ENCODE data around the gene FHL2. TPM values are rescaled to one million over a fixed set of nuclear protein-coding genes. Genes with fewer than 3 reads are reported as not detected.
A peak's percentile ranks its signal among the peaks of the same experiment; 100 is the strongest.

The FHL2 gene
- 1 to 10 TPM; 1.4 to 5.2 (median 3.1) TPM for total RNA-seq
- polyA plus RNA-seq: 1 to 10 TPM; 5.0 to 9.1 TPM

- no peaks in the 10 kb centered on the region for H3K36me3 ChIP-seq
- H3K9me3 ChIP-seq: no peaks in the 10 kb centered on the region
- peak in 2 of 4 donors; percentile 6 to 23 for TF ChIP-seq CTCF (IDR thresholded peaks at IDR 0.05)
- H3K4me3 ChIP-seq: peak within 1 kb of the TSS in 3 of 4 donors; percentile 0 to 47 (median 34)
- DNase-seq (peak; percentile 23 to 82 (median 46)), FAIRE-seq (no peak), ATAC-seq (peak; percentile 90 to 98 (median 94))
- peak within 1 kb of the TSS in 2 of 4 donors; percentile 28 to 57 for H3K27ac ChIP-seq
- H3K27me3 ChIP-seq: peaks cover 0 to 7% (median 0%) of the 10 kb centered on the region in 4 donors
- intact Hi-C loops (cut with DNase I): no loop called here
- peaks cover 0 to 4% (median 0%) of the 10 kb centered on the region in 3 donors for H3K4me1 ChIP-seq
- WGBS, 2 donors: 8 to 9% methylated on average over 66 to 74 of the region's 74 CpGs
Observed at GRCh38 chr2:105398336-105399206, at the start of gene FHL2. FHL2 (minus strand) TSS chr2:105399051; CDS start chr2:105386516, 12,535 bp downstream.

- no peaks in the 10 kb centered on the region for H3K9me3 ChIP-seq
- no peak overlapping the region for H3K4me3 ChIP-seq
- FAIRE-seq: no peak
- no peak overlapping the region for H3K27ac ChIP-seq
- peaks cover 0 to 3% (median 0%) of the 10 kb centered on the region in 4 donors for H3K27me3 ChIP-seq
- intact Hi-C loops (cut with DNase I): no loop called here
- no peaks in the 10 kb centered on the region for H3K4me1 ChIP-seq
- no peak for TF ChIP-seq CTCF (IDR thresholded peaks at IDR 0.05)
- no peaks in the 10 kb centered on the region for H3K36me3 ChIP-seq
- DNase-seq: no peak
- no peak for ATAC-seq
- WGBS, 2 donors: 78 to 87% methylated on average over 4 of the region's 4 CpGs
Observed at GRCh38 chr2:105447476-105447875, 48.6 kb upstream of the FHL2 start.

GRCh38 chr2:105446501-105446900 is 47.6 kb upstream of the FHL2 start:
- no peak for ATAC-seq
- peaks cover 0 to 3% (median 0%) of the 10 kb centered on the region in 4 donors for H3K27me3 ChIP-seq
- no peak for TF ChIP-seq CTCF (IDR thresholded peaks at IDR 0.05)
- 90 to 95% methylated on average over 6 of the region's 6 CpGs for WGBS, 2 donors
- H3K27ac ChIP-seq: no peak overlapping the region
- H3K36me3 ChIP-seq: no peaks in the 10 kb centered on the region
- no peaks in the 10 kb centered on the region for H3K4me1 ChIP-seq
- H3K4me3 ChIP-seq: no peak overlapping the region
- no peak for DNase-seq
- no peak for FAIRE-seq
- H3K9me3 ChIP-seq: no peaks in the 10 kb centered on the region
- intact Hi-C loops (cut with DNase I): no loop called here

GRCh38 chr2:105445976-105446375 is 47.1 kb upstream of the FHL2 start:
- no peak for ATAC-seq
- H3K27ac ChIP-seq: no peak overlapping the region
- FAIRE-seq: no peak
- H3K4me3 ChIP-seq: no peak overlapping the region
- no peak for TF ChIP-seq CTCF (IDR thresholded peaks at IDR 0.05)
- no peaks in the 10 kb centered on the region for H3K4me1 ChIP-seq
- no peaks in the 10 kb centered on the region for H3K9me3 ChIP-seq
- intact Hi-C loops (cut with DNase I): no loop called here
- DNase-seq: no peak
- H3K27me3 ChIP-seq: peaks cover 0 to 3% (median 0%) of the 10 kb centered on the region in 4 donors
- WGBS, 2 donors: 80 to 82% methylated on average over 9 of the region's 9 CpGs
- no peaks in the 10 kb centered on the region for H3K36me3 ChIP-seq

GRCh38 chr2:105445498-105445897 is 46.6 kb upstream of the FHL2 start:
- peaks cover 0 to 3% (median 0%) of the 10 kb centered on the region in 4 donors for H3K27me3 ChIP-seq
- FAIRE-seq (no peak), ATAC-seq (no peak), DNase-seq (no peak)
- no peaks in the 10 kb centered on the region for H3K9me3 ChIP-seq
- H3K36me3 ChIP-seq: no peaks in the 10 kb centered on the region
- no peak overlapping the region for H3K27ac ChIP-seq
- 70 to 72% methylated on average over 5 of the region's 5 CpGs for WGBS, 2 donors
- H3K4me3 ChIP-seq: no peak overlapping the region
- no peaks in the 10 kb centered on the region for H3K4me1 ChIP-seq
- intact Hi-C loops (cut with DNase I): no loop called here
- TF ChIP-seq CTCF (IDR thresholded peaks at IDR 0.05): no peak
